Non-pigmented ciliary epithelial cell (primary cell): Measurements from ENCODE around the gene HOXB8.

Source experiments
- DNase-seq: peaks from one replicate; pipeline ENCODE4 v3.0.0-alpha.2; 2010; ENCODE audit warnings: low read depth

Gene HOXB8

GRCh38 chr17:48624544-48625494 lies 9.7 kb upstream of the HOXB8 start:
- DNase-seq = no peak

GRCh38 chr17:48624118-48624517 lies 9.0 kb upstream of the HOXB8 start:
- DNase-seq = no peak

GRCh38 chr17:48623583-48623982 lies 8.5 kb upstream of the HOXB8 start:
- DNase-seq = no peak

- DNase-seq = no peak
Observed at GRCh38 chr17:48622857-48623256, 7.8 kb upstream of the HOXB8 start.

- no peak for DNase-seq
Observed at GRCh38 chr17:48621410-48622392, 6.6 kb upstream of the HOXB8 start.

- no peak for DNase-seq
Observed at GRCh38 chr17:48620461-48621139, 5.5 kb upstream of the HOXB8 start.

GRCh38 chr17:48619826-48620449 lies 4.8 kb upstream of the HOXB8 start:
- DNase-seq = no peak

GRCh38 chr17:48618256-48618896 lies 3.3 kb upstream of the HOXB8 start:
- peak; percentile 26 for DNase-seq

- no peak for DNase-seq
Observed at GRCh38 chr17:48617471-48618255, 2.6 kb upstream of the HOXB8 start.

GRCh38 chr17:48616717-48617470 lies 1.8 kb upstream of the HOXB8 start:
- no peak for DNase-seq

- no peak for DNase-seq
Observed at GRCh38 chr17:48615963-48616716, 1.0 kb upstream of the HOXB8 start.

GRCh38 chr17:48613862-48614694 lies 1.0 kb downstream of the HOXB8 start:
- DNase-seq = no peak

GRCh38 chr17:48612854-48613691 lies 2.0 kb downstream of the HOXB8 start:
- no peak for DNase-seq

- DNase-seq = no peak
Observed at GRCh38 chr17:48612456-48612853, 2.6 kb downstream of the HOXB8 start.

GRCh38 chr17:48611681-48612455 lies 3.2 kb downstream of the HOXB8 start:
- DNase-seq = no peak

- DNase-seq = no peak
Observed at GRCh38 chr17:48611213-48611612, 3.9 kb downstream of the HOXB8 start.
